ENCODE measurements around the gene GVQW3. TPM values are rescaled to one million over a fixed set of nuclear protein-coding genes. Genes with fewer than 3 reads are reported as not detected.

Gene GVQW3
- total and polyA plus RNA-seq, 2 of the 13 experiments (the other 11 are each of a cell fraction or from before 2014, with no cell fraction given), result 5.0 to 5.6 TPM

DNA sequence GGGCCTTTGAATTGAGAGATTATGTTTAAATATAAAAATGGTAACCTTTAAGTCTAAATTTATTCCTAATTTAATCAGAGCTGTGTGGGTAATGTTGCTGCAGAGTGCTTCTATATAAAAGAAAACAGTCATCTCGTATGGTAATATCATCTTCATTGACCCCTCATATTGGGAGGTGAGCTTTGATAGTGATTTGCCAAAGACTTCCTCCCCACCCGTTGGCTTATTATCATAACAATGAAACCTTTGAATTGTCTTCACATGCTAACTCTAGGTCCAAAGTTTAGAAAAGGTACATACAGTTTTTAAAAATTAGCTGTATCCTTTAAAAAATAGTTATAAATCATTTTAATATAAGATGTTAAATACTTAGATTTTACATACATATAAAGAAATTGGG is 67.4 kb downstream of the GVQW3 start:
- Histone ChIP-seq H3K27me3 (ENCODE audit: control insufficient read depth in 1 of 2, insufficient read depth in 2 of 2, low read length in 2 of 2) (no peaks in the 10 kb centered on the region; a peak in 1 of 5 replicates), H3K4me3 (replicated peaks in 1 of 3; ENCODE audit: insufficient read depth in 1 of 3, low read depth in 2 of 3, low read length in 3 of 3) (no peak overlapping the region), H3K9ac (ENCODE audit: insufficient read depth, low read depth, low read length) (no peak overlapping the region), H4K20me1 (ENCODE audit: insufficient read depth, low read length) (peaks cover 11% of the 10 kb centered on the region; the same call in 1 of the 2 replicates), H3K27ac (ENCODE audit: extremely low read length, insufficient read depth, low read length) (no peak overlapping the region), H3K9me3 (ENCODE audit: low read length) (no peaks in the 10 kb centered on the region), H3K79me2 (ENCODE audit: insufficient read depth, low read length) (peaks cover 40% of the 10 kb centered on the region), H3K4me2 (ENCODE audit: low read depth, low read length) (no peak overlapping the region), H3K4me1 (ENCODE audit: insufficient read depth, low read length) (peaks cover 10% of the 10 kb centered on the region), H2AFZ (ENCODE audit: low read length) (no peak overlapping the region), H3K36me3 (replicated peaks in 1 of 2; ENCODE audit: control insufficient read depth in 1 of 2, insufficient read depth in 2 of 2, low read length in 2 of 2) (peaks cover 2 to 36% of the 10 kb centered on the region in 2 experiments; a peak in 3 of 5 replicates)
- intact Hi-C loops (cut with micrococcal nuclease; ENCODE audit: unreplicated experiment) (no loop called here), in situ Hi-C loops (cut with HindIII; ENCODE audit: extremely low pct_ligation_motif_present, low pct_unique_long_range_greater_than_20kb) (no loop called here)
- ChIA-PET CTCF (ENCODE audit: low intra/inter-chr PET ratio, low total read pairs) (no interaction called here), POLR2A (no interaction called here)
- WGBS (ENCODE audit: low lambda C conversion rate), result 85% methylated on average over 2 of the region's 2 CpGs
- ATAC-seq (no peak), FAIRE-seq (no peak), DNase-seq (ENCODE audit: low spot score) (no peak)
- no TSS peak for BruUV-seq (replicated peaks)
- TF ChIP-seq, protein P1, sequence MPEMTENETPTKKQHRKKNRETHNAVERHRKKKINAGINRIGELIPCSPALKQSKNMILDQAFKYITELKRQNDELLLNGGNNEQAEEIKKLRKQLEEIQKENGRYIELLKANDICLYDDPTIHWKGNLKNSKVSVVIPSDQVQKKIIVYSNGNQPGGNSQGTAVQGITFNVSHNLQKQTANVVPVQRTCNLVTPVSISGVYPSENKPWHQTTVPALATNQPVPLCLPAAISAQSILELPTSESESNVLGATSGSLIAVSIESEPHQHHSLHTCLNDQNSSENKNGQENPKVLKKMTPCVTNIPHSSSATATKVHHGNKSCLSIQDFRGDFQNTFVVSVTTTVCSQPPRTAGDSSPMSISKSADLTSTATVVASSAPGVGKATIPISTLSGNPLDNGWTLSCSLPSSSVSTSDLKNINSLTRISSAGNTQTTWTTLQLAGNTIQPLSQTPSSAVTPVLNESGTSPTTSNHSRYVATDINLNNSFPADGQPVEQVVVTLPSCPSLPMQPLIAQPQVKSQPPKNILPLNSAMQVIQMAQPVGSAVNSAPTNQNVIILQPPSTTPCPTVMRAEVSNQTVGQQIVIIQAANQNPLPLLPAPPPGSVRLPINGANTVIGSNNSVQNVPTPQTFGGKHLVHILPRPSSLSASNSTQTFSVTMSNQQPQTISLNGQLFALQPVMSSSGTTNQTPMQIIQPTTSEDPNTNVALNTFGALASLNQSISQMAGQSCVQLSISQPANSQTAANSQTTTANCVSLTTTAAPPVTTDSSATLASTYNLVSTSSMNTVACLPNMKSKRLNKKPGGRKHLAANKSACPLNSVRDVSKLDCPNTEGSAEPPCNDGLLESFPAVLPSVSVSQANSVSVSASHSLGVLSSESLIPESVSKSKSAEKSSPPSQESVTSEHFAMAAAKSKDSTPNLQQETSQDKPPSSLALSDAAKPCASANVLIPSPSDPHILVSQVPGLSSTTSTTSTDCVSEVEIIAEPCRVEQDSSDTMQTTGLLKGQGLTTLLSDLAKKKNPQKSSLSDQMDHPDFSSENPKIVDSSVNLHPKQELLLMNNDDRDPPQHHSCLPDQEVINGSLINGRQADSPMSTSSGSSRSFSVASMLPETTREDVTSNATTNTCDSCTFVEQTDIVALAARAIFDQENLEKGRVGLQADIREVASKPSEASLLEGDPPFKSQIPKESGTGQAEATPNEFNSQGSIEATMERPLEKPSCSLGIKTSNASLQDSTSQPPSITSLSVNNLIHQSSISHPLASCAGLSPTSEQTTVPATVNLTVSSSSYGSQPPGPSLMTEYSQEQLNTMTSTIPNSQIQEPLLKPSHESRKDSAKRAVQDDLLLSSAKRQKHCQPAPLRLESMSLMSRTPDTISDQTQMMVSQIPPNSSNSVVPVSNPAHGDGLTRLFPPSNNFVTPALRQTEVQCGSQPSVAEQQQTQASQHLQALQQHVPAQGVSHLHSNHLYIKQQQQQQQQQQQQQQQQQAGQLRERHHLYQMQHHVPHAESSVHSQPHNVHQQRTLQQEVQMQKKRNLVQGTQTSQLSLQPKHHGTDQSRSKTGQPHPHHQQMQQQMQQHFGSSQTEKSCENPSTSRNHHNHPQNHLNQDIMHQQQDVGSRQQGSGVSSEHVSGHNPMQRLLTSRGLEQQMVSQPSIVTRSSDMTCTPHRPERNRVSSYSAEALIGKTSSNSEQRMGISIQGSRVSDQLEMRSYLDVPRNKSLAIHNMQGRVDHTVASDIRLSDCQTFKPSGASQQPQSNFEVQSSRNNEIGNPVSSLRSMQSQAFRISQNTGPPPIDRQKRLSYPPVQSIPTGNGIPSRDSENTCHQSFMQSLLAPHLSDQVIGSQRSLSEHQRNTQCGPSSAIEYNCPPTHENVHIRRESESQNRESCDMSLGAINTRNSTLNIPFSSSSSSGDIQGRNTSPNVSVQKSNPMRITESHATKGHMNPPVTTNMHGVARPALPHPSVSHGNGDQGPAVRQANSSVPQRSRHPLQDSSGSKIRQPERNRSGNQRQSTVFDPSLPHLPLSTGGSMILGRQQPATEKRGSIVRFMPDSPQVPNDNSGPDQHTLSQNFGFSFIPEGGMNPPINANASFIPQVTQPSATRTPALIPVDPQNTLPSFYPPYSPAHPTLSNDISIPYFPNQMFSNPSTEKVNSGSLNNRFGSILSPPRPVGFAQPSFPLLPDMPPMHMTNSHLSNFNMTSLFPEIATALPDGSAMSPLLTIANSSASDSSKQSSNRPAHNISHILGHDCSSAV (CRISPR knock-in tag; IDR thresholded peaks at IDR 0.05; ENCODE audit: borderline replicate concordance), result no peak
- no peak for TF ChIP-seq ZFP36 (IDR thresholded peaks at IDR 0.05; ENCODE audit: borderline replicate concordance, low read depth, low read length, partially characterized antibody)
- TF ChIP-seq ZNF704 (CRISPR knock-in tag; IDR thresholded peaks at IDR 0.05; ENCODE audit: borderline replicate concordance), result no peak
- TF ChIP-seq MIXL1 (CRISPR knock-in tag; IDR thresholded peaks at IDR 0.05), result no peak
- no peak for TF ChIP-seq ZNF883 (CRISPR knock-in tag; IDR thresholded peaks at IDR 0.05; ENCODE audit: not compliant biosample characterization)
- no peak for TF ChIP-seq AKAP8 (CRISPR knock-in tag; IDR thresholded peaks at IDR 0.05)
- TF ChIP-seq, protein P2, sequence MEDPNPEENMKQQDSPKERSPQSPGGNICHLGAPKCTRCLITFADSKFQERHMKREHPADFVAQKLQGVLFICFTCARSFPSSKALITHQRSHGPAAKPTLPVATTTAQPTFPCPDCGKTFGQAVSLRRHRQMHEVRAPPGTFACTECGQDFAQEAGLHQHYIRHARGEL (CRISPR knock-in tag; IDR thresholded peaks at IDR 0.05), result no peak
- no peak for TF ChIP-seq IKZF4 (CRISPR knock-in tag; IDR thresholded peaks at IDR 0.05; ENCODE audit: borderline replicate concordance, low read depth, not compliant biosample characterization)
- no peak for TF ChIP-seq ZNF253 (CRISPR knock-in tag; IDR thresholded peaks at IDR 0.05; ENCODE audit: borderline replicate concordance)
- no peak for TF ChIP-seq ZNF615 (CRISPR knock-in tag; IDR thresholded peaks at IDR 0.05; ENCODE audit: borderline replicate concordance)
- TF ChIP-seq AHR (CRISPR knock-in tag; IDR thresholded peaks at IDR 0.05), result no peak
- TF ChIP-seq, protein P3, sequence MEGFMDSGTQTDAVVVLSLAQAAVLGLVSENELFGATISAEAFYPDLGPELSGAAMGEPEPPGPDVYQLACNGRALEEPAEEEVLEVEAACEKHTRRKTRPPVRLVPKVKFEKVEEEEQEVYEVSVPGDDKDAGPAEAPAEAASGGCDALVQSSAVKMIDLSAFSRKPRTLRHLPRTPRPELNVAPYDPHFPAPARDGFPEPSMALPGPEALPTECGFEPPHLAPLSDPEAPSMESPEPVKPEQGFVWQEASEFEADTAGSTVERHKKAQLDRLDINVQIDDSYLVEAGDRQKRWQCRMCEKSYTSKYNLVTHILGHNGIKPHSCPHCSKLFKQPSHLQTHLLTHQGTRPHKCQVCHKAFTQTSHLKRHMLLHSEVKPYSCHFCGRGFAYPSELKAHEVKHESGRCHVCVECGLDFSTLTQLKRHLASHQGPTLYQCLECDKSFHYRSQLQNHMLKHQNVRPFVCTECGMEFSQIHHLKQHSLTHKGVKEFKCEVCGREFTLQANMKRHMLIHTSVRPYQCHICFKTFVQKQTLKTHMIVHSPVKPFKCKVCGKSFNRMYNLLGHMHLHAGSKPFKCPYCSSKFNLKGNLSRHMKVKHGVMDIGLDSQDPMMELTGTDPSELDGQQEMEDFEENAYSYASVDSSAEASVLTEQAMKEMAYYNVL (CRISPR knock-in tag; IDR thresholded peaks at IDR 0.05; ENCODE audit: borderline replicate concordance), result no peak
- TF ChIP-seq FOSL2 (CRISPR knock-in tag; IDR thresholded peaks at IDR 0.05), result no peak
